GM12874 (cell line): Measurements from ENCODE around the gene MRGPRD.

ENCODE experiments used
- TF ChIP-seq, protein P1 (sequence below): IDR thresholded peaks from 2 replicates; pipeline ENCODE4 v1.5.1; 2011; ENCODE audit warnings: low read depth, mild to moderate bottlenecking, control low read depth, low read length, moderate library complexity; ENCODE audit not compliant: insufficient read depth

Gene MRGPRD

DNA sequence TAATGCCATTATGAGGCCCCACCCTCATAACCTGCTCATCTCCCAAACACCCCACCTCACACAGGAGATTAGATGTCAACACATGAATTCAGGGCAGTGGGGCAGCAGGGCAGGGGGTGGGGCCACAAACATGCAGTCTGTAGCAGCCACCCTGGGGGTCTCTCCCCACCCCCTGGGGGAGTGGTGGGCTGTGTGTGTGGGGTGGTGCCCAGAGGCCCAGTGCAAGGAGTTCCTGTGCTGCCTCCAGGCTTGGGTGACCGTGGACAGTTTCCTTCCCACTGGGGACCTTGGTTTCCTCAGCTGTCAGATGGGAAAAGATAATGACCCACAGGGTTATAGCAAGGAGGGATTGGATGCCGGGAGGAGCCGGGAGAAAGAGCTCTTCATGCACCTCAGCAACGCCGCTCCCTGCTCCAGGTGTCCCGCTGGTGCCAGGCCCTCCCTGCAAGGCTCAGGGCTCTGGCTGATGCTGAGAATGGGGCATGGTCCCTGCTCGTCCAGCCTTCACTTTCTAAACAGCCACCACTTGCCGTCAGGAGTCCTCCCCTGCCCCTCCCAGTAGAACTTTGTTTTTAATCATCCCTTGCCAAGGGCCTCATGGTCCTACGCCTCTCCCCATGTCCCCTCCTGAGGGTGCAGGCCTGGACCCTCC lies 34.2 kb upstream of the MRGPRD start:
- TF ChIP-seq, protein P1, sequence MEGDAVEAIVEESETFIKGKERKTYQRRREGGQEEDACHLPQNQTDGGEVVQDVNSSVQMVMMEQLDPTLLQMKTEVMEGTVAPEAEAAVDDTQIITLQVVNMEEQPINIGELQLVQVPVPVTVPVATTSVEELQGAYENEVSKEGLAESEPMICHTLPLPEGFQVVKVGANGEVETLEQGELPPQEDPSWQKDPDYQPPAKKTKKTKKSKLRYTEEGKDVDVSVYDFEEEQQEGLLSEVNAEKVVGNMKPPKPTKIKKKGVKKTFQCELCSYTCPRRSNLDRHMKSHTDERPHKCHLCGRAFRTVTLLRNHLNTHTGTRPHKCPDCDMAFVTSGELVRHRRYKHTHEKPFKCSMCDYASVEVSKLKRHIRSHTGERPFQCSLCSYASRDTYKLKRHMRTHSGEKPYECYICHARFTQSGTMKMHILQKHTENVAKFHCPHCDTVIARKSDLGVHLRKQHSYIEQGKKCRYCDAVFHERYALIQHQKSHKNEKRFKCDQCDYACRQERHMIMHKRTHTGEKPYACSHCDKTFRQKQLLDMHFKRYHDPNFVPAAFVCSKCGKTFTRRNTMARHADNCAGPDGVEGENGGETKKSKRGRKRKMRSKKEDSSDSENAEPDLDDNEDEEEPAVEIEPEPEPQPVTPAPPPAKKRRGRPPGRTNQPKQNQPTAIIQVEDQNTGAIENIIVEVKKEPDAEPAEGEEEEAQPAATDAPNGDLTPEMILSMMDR: no peak

DNA sequence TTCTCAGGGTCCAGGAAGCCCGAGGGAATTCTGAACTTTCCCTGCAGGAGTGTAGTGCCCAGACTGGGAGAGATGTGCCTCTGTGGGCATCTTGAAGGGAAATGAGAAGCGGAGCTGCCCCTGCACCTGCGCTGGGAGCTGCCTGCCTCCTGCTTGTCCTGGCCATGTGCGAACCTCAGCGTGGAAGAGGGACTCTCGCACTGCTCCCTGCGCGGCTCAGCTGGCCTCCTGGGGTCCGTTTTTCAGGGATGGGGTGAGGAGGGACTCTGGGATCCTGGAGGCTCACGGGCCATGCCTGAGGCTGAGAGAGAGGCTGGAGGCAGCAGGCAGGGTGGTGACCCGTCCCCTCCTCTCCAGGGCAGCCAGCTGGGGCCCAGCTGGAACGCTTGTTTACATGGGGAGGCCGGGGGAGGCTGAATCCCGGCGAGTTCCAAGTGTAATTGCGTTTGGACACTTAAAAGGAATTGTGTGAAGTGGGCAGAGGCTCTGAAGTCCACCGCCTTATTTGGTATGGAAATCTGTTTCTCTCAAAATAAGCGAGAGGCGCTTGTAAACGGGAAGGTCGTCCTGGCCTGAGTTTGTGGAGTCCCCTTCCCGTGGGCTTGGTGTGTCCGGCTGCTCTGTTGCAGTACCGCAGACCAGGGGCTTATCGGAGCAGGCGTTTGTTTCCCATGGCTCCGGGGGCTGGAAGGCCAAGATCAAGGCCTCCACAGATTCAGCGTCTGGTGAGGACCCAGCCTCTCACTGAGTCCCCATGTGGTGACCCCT lies 33.5 kb upstream of the MRGPRD start:
- TF ChIP-seq, protein P1: no peak

DNA sequence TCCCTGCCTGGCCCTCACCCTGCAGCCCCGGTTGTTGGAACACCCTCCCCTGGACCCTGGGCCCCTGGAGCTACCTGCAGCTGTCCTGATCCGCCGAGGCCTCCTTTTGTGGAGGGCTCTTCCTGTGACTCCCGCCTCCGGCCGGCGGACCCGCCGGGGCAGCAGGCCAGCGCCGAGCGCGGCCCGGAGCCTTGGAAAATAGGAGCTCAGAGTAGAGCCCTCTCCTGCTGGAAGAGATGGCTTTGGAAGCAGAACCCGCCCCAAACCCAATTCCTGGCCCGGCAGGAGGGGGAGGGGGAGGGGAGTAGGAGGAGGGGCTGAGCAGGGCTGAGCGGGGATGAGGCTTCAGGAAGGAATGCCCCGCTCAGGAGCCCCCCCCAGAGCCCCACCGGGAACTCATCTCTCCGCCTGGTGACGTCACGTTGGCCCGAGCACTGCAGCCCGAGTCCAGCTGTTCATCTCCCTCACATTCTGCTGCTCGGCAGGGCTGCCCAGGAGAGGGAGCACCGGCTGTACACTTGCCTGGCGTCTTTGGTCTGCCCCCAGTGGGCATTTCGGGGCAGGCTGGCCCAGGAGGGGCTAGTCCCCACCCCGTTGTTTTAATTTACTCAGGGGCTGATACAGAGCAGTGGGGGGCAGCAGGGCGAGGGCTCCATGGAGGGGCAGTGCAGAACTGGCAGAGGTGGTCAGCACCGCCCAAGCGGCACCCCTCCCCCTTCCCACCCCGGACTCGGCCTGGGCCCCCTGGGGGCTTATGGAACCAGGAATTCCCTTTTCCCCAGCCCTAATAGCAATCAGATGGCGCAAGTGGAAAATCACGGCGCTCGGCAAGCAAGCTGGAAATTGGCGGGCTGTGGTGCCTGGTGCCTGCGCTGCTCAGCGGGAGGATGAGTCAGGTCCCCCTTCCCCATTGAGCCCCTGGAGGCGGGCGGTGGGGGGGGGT lies 32.5 kb upstream of the MRGPRD start, which contains the start of gene MRGPRF:
MRGPRF (minus strand) TSS at position 238 of the 943 bp plus-strand sequence. CDS start 3,345 bp downstream, outside the sequence.
- TF ChIP-seq, protein P1: peak; percentile 17; the same call in 1 of the 2 replicates

DNA sequence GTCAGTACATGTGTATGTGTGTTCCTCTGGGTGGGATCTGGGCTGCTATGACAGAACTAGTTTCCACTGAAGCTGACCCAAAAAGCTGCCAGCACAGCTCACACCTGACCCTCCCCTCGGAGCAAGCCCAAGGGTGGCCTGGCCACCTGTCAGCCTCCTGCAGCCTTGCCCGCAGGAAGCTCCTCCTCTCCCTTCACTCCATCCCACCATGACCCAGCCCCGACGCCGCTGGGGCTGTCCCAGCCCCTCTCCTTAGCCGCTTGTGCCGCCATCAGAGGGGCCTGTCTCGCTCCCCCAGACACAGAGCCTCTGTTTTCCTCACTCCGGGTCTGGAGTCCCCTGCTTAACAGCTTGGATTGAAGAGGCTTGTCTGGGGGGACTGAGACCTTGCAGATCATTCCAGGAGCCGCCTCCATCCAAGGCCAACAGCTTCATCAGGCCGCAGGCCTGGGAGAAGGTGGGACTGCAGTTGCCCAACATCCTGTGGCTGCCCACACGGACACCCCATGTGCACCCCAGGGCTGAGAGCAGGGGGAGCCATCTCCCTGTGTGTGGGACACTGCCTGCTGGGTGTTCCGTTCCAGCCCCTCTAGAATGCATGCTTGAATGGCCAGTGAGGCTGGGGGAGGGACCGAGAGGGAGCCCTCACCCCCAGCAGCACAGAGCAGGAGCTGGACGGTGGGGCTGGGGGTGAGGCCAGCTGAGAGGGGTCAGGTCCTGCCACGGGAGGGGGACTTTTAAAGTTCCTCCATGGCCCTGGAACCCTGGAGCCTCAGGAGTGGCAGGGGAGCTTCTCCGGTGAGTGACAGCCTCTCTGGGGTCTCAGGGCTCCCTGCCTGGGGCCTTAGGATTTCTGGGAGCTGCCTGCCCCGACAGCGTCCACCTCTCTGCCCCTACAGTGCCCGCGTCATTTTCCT lies 31.6 kb upstream of the MRGPRD start:
- TF ChIP-seq, protein P1: no peak

DNA sequence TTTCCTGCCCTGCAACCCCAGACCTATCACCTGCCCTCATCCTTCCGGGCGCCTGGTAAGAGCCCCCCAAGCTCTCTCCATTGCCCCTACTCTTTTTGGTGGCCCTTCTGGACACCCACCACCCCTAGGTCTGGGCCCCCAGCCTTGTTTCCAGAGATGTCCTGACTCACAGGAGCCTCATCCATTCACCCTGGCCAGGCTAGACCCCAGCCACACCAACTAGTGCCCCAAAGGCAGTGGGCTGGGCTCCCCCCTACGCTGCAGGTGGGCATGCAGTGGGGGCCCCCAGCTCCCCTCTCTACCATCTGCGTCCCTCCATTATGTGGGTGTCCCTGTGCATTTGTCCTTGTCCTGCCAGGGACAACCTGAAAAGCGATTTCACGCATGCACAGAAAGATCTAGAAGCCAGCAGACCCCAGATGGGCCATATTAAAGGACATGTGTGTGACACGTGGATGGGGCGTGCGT lies 30.9 kb upstream of the MRGPRD start:
- TF ChIP-seq, protein P1: no peak

DNA sequence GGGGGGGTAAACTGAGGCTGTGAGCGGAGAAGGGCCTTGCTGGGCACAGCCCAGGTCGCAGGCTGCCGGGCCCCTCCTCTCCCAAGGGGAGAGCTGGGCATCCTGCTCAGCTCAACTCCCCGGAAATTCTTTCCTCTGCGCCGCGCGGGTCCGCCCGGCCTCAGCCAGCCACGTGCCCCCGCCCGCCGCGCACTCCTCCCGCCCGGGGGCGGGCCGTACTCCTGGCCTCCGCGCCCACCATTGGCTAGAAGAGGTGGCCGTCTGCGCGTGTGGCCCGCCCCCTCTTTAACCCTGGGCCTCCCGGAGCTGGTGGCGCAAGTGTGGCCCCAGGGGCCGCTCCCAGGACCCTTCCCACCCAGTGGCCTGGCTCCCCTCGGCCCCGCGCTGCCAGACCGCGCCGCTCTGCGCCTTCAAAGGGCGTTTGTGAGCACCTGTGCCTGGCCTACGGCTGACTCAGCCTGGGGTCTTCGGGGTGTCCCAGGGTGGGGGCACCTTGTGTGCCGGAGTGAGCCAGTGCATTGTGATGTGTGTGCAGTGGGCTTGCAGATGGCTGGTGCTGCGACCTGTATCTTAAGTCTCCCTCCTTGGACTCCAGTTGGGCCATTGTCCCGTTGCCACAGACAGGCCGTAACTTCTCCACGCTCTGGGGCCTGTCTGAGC lies 30.3 kb upstream of the MRGPRD start:
- TF ChIP-seq, protein P1: no peak
